Right lobe of liver (tissue), 6 donors: ENCODE results near the gene KRT16. TPM values are rescaled to one million over a fixed set of nuclear protein-coding genes. Genes with fewer than 3 reads are reported as not detected.

ENCODE experiments used
- ATAC-seq, 4 donors: fragments of 200-7000 bp; cut with Tn5 transposase; one replicate each; pipeline ENCODE4 v1.9.1; 2020; ENCODE audit warnings: mild to moderate bottlenecking in 4 of 4, moderate library complexity in 4 of 4
- DNase-seq, 3 donors: peaks; one replicate each; pipeline ENCODE4 v3.0.0-alpha.2; 2020
- H3K27ac ChIP-seq, 3 donors: fragments of 200-600 bp; one replicate each; pipeline ENCODE4 v1.8.0; 2022
- H3K27me3 ChIP-seq, 2 donors: fragments of 200-600 bp; one replicate each; pipeline ENCODE4 v1.8.0; 2022
- H3K36me3 ChIP-seq, 4 donors: fragments of 200-600 bp; sonication (generic) in 1 of 4; one replicate each; pipeline versions ENCODE4 v1.5.1 to v1.8.0; 2017 to 2022; ENCODE audit warnings: control low read depth in 1 of 4
- H3K4me1 ChIP-seq, 4 donors: fragments of 200-600 bp; sonication (generic) in 1 of 4; one replicate each; pipeline versions ENCODE4 v1.5.1 to v1.8.0; 2017 to 2022; ENCODE audit warnings: control low read depth in 1 of 4
- H3K4me3 ChIP-seq, 3 donors: fragments of 200-600 bp; one replicate each; pipeline ENCODE4 v1.8.0; 2022
- H3K9me3 ChIP-seq, 4 donors: fragments of 200-600 bp; sonication (generic) in 1 of 4; one replicate each; pipeline versions ENCODE4 v1.5.1 to v1.8.0; 2017 to 2022; ENCODE audit warnings: control low read depth in 1 of 4
- POLR2A ChIP-seq: fragments of 450-650 bp; IDR thresholded peaks from one replicate; pipeline ENCODE4 v1.6.1; 2017; ENCODE audit warnings: antibody characterized with exemption, mild to moderate bottlenecking
- WGBS: methylation state at CpG from one replicate; pipeline ENCODE4 v1.1.6; 2018; ENCODE audit warnings: low coverage, low lambda C conversion rate; ENCODE audit not compliant: insufficient coverage; ENCODE audit errors: missing lambda C conversion rate; 5-methylcytosine and 5-hydroxymethylcytosine counted together
- intact Hi-C, 2 donors: fragments of 100-400 bp; cut with DNase I; formaldehyde crosslinking; loops; one replicate each; pipeline versions ENCODE4 v1.11.2 to v1.14.1; 2022
- total RNA-seq, 6 experiments: library from RNA; depleted of rRNA in 2 of 6; stranded (reverse); fragments of >200 nt in 2 of 6; fragmentation: NEBNext Ultra II Directional in 3 of 6; extraction: Animal tissue kit (Norgen Biotek cat#: 25700) in 3 of 6; gene quantifications; one replicate each; pipeline versions ENCODE4 v1.1.0 to v1.2.4, GENCODE V29; 2016 to 2023
- TF ChIP-seq, protein P1 (sequence below), 4 donors: fragments of 200-600 bp in 3 of 4; fragments of 450-650 bp in 1 of 4; IDR thresholded peaks; one replicate each; pipeline versions ENCODE4 v1.5.1 to v1.8.0; 2016 to 2022; ENCODE audit warnings: antibody characterized with exemption in 4 of 4, mild to moderate bottlenecking in 2 of 4
- donor health status: DM: no; HTN: yes; CAD: no.
- donor health status: DM: no; HTN: no; CAD: no.
- donor health status: DM: no; HTN: no; CAD: no.
- donor health status: DM: no; HTN: yes; CAD: no.
- donor health status: DM: no; HTN: yes; CAD: no.

Gene KRT16
- total RNA-seq, 6 experiments from 2014 or later, result not detected

DNA sequence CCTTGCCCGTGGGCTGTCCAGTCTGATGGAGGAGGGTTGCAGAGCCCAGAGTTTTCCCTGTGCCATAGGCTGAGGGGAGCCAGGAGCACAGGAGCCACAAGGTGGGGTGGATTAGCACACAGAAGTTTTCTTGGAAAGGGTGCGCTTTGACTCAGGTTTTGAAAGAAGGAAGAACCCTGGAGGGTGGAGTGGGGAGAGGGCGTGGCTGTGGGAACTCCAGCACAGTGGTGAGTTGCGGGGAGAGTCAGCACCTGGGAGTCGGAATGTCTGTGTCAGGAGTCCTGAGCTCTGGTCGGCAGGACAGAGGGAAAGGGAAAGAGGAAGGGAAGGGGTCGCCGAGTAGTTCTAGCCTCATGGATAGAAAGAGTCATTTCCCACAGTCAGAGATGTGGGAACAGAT is 17.0 kb downstream of the KRT16 start:
- Histone ChIP-seq H3K4me3 (no peak overlapping the region), H3K27ac (no peak overlapping the region), H3K4me1 (no peaks in the 10 kb centered on the region), H3K9me3 (no peaks in the 10 kb centered on the region), H3K36me3 (no peaks in the 10 kb centered on the region), H3K27me3 (no peaks in the 10 kb centered on the region)
- ATAC-seq (no peak), DNase-seq (no peak)
- TF ChIP-seq, protein P1, sequence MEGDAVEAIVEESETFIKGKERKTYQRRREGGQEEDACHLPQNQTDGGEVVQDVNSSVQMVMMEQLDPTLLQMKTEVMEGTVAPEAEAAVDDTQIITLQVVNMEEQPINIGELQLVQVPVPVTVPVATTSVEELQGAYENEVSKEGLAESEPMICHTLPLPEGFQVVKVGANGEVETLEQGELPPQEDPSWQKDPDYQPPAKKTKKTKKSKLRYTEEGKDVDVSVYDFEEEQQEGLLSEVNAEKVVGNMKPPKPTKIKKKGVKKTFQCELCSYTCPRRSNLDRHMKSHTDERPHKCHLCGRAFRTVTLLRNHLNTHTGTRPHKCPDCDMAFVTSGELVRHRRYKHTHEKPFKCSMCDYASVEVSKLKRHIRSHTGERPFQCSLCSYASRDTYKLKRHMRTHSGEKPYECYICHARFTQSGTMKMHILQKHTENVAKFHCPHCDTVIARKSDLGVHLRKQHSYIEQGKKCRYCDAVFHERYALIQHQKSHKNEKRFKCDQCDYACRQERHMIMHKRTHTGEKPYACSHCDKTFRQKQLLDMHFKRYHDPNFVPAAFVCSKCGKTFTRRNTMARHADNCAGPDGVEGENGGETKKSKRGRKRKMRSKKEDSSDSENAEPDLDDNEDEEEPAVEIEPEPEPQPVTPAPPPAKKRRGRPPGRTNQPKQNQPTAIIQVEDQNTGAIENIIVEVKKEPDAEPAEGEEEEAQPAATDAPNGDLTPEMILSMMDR (IDR thresholded peaks at IDR 0.05), result no peak
- no peak for TF ChIP-seq POLR2A
- intact Hi-C loops, result no loop called here
- WGBS, result 57% methylated on average over 7 of the region's 8 CpGs

DNA sequence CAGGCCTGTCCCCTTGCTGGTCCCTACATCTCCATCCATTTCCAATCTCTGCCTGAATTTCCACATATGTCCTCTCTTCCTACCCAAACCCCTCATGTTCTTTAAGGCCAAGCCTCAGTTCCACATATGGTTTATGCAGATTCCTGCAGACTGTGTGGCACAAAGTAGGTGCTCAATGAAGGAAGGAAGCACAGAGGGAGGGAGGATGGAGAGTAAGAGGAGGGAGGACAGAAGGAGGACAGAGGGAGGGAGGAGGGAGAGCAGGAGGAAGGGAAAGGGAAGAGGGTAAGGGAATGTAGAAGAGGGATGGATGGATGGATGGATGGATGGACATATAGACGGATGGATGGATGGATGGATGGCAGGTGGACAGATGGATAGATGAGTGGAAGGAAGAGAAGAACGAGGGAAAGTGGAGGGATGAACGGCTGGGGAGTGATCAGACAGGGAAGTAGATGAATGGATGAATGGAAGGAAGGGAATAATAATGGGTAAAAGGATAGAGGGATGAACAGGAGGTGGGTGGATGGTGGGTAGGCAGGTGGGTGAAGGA is 18.1 kb downstream of the KRT16 start:
- no peak for DNase-seq
- ATAC-seq, result no peak
- H3K27me3 ChIP-seq, result no peaks in the 10 kb centered on the region
- no peak overlapping the region for H3K4me3 ChIP-seq
- H3K9me3 ChIP-seq, result no peaks in the 10 kb centered on the region
- WGBS, result 26% methylated on average over 3 of the region's 3 CpGs
- no peak overlapping the region for H3K27ac ChIP-seq
- intact Hi-C loops, result no loop called here
- H3K4me1 ChIP-seq, result no peaks in the 10 kb centered on the region
- TF ChIP-seq POLR2A, result no peak
- TF ChIP-seq, protein P1 (IDR thresholded peaks at IDR 0.05), result no peak
- no peaks in the 10 kb centered on the region for H3K36me3 ChIP-seq

DNA sequence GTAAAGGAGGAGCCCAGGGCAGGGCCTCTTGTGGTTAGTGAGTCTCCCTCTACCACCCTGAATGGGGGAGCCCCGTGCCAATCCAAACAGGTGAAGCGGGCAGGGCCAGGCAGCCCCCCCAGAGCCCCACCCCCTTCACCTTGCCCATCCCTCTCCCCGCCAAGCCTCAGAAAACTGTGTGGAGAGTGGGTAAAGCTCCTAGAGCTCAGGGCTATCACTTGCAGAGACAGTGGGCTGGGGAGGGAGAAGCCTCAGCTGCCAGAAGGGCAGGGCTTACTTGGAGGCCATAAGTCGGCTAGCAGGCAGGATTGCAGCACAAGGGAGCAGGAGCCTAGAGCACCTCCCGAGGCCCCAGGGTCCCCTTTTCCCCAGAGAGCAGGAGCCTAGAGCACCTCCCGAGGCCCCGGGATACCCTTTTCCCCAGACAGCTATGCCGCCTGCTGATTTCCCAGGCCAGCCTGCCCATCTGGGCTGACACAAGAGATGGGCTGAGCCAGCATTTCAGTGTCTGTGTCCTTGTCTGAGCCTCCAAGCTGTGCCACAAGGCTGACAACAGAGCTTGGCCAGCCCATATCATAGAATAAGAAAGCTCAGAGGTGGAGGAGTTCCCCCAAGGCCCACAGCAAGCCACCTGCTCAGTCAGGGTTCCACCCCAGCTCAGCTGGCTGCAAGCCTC is 19.1 kb downstream of the KRT16 start:
- TF ChIP-seq POLR2A, result no peak
- TF ChIP-seq, protein P1 (IDR thresholded peaks at IDR 0.05), result no peak
- intact Hi-C loops, result no loop called here
- no peak overlapping the region for H3K4me3 ChIP-seq
- H3K36me3 ChIP-seq, result no peaks in the 10 kb centered on the region
- ATAC-seq (peak in 1 of 4 donors; percentile 7), DNase-seq (no peak)
- H3K27ac ChIP-seq, result no peak overlapping the region
- no CpG with 5 or more reads among the region's 8 CpGs for WGBS
- no peaks in the 10 kb centered on the region for H3K4me1 ChIP-seq
- no peaks in the 10 kb centered on the region for H3K27me3 ChIP-seq
- no peaks in the 10 kb centered on the region for H3K9me3 ChIP-seq

DNA sequence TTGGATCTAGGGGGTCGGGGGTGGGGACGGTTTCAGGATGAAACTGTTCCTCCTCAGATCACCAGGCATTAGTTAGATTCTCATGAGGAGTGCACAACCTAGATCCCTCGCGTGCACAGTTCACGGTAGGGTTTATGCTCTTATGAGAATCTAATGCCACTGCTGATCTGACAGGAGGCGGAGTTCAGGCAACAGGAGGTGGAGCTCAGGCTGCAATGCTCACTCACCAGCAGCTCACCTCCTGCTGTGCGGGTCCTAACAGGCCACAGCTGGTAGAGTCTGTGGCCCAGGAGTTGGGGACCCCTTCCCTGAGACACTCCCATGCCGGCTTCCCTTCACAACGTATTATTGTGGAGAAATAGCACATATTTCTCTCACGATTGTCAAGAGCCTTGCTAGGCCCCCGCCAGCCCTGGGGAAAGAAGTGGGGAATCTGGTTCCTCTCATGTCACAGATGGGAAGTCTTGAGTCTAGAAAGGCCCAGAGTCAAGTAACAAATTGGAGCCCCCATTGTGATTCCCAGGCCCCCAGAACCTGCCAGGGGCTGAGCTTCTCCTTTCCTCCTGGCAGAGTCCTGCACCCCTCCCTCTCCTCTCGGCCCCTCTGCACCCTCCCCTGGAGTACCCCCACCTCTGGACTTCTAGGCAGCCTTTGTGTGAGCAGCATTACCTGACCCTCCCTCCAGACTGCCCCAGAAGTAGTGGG is 19.8 kb downstream of the KRT16 start:
- TF ChIP-seq POLR2A, result no peak
- TF ChIP-seq, protein P1 (IDR thresholded peaks at IDR 0.05), result no peak
- no peak overlapping the region for H3K27ac ChIP-seq
- no peak for DNase-seq
- no peak overlapping the region for H3K4me3 ChIP-seq
- 64% methylated on average over 8 of the region's 12 CpGs for WGBS
- ATAC-seq, result no peak
- intact Hi-C loops, result no loop called here
- H3K27me3 ChIP-seq, result no peaks in the 10 kb centered on the region
- H3K9me3 ChIP-seq, result no peaks in the 10 kb centered on the region
- no peaks in the 10 kb centered on the region for H3K36me3 ChIP-seq
- no peaks in the 10 kb centered on the region for H3K4me1 ChIP-seq
